AG04449 (cell line): ENCODE results near the gene WTIP.
"Not testable (repeated sequence)": the region's sequence is repeated elsewhere in the genome, so short reads cannot be mapped to it uniquely, and the experiment has no call there.

ENCODE experiments used
- CTCF ChIA-PET: fragments of 350-600 bp; formaldehyde crosslinking; extraction: SDS; loops from one replicate; lab custom pipeline; 2021; ENCODE audit warnings: antibody characterized with exemption; lab: Yijun Ruan, JAX
- POLR2A ChIA-PET: fragments of 400-600, 350-600 bp; formaldehyde crosslinking; extraction: SDS; loops from one replicate; lab custom pipeline; 2020; ENCODE audit warnings: antibody characterized with exemption, inconsistent platforms; lab: Yijun Ruan, JAX
- DNase-seq: peaks from one replicate; pipeline ENCODE4 v3.0.0-alpha.2; 2010; ENCODE audit warnings: low read depth, low spot score
- H3K4me3 ChIP-seq: 2 replicates; pipeline ENCODE4 v1.5.1; 2011; ENCODE audit warnings: low read depth, mild to moderate bottlenecking, control low read depth, low read length
- CTCF ChIP-seq: IDR thresholded peaks from one replicate; pipeline ENCODE4 v1.5.1; 2011; ENCODE audit warnings: mild to moderate bottlenecking, moderate library complexity, low read length, control low read depth, inconsistent platforms; ENCODE audit not compliant: insufficient read depth; ENCODE audit errors: missing control alignments

The WTIP gene

GRCh38 chr19:34454685-34455084 lies 26.9 kb upstream of the WTIP start:
- no peak for TF ChIP-seq CTCF
- DNase-seq = no peak
- ChIA-PET POLR2A (no interaction called here), CTCF (no interaction called here)
- no peak overlapping the region for H3K4me3 ChIP-seq

GRCh38 chr19:34455783-34456480 lies 25.6 kb upstream of the WTIP start:
- CTCF ChIA-PET = interaction anchor here (1.5 kb wide), 1 partner anchor 25 kb away, joined by 3 read pairs; no protein-coding TSS in a partner anchor
- POLR2A ChIA-PET, H3K4me3 ChIP-seq, DNase-seq: not testable (repeated sequence)

GRCh38 chr19:34457446-34457845 lies 24.1 kb upstream of the WTIP start:
- CTCF ChIA-PET = interaction anchor here (1.5 kb wide), 2 partner anchors 27 to 44 kb away, joined by 3 to 4 read pairs; no protein-coding TSS in a partner anchor
- POLR2A ChIA-PET = no interaction called here
- TF ChIP-seq CTCF = no peak
- H3K4me3 ChIP-seq = no peak overlapping the region
- DNase-seq = no peak

- DNase-seq = no peak
- CTCF ChIA-PET = interaction anchor here (0.8 to 1.5 kb wide), 3 partner anchors 14 to 42 kb away, joined by 3 to 4 read pairs (median 3); no protein-coding TSS in a partner anchor
- TF ChIP-seq CTCF = no peak
- POLR2A ChIA-PET = no interaction called here
- H3K4me3 ChIP-seq = no peak overlapping the region
These were observed 22.9 kb upstream of the WTIP start for GRCh38 chr19:34458677-34459076.

- CTCF ChIA-PET = interaction anchor here (3.4 kb wide), 1 partner anchor 12 kb away, joined by 17 read pairs; no protein-coding TSS in a partner anchor
- POLR2A ChIA-PET = no interaction called here
- H3K4me3 ChIP-seq = no peak overlapping the region
- TF ChIP-seq CTCF = no peak
- DNase-seq = no peak
These were observed 21.9 kb upstream of the WTIP start for GRCh38 chr19:34459614-34460013.

- POLR2A ChIA-PET = interaction anchor here (0.6 to 1.3 kb wide), 3 partner anchors 12 to 97 kb away, joined by 3 to 8 read pairs (median 3); partner anchors contain the start of genes GPI and WTIP
- no peak for TF ChIP-seq CTCF
- DNase-seq = peak; percentile 52
- H3K4me3 ChIP-seq = no peak overlapping the region
- CTCF ChIA-PET = interaction anchor here (0.9 to 3.4 kb wide), 3 partner anchors 9 to 13 kb away, joined by 3 to 17 read pairs (median 3); no protein-coding TSS in a partner anchor
These were observed 20.0 kb upstream of the WTIP start for GRCh38 chr19:34461375-34462100.

- CTCF ChIA-PET, DNase-seq, H3K4me3 ChIP-seq, POLR2A ChIA-PET: not testable (repeated sequence)
These were observed 16.8 kb upstream of the WTIP start for GRCh38 chr19:34464785-34465184.
